ENCODE results near the gene TMEM39B.
A peak's percentile ranks its signal among the peaks of the same experiment; 100 is the strongest.

TMEM39B gene

GRCh38 chr1:32066489-32066873 lies 6.3 kb upstream of the TMEM39B start:
- peaks cover 12% of the 10 kb centered on the region for H3K4me1 ChIP-seq (ENCODE audit: insufficient read depth, insufficient read length)
- peaks cover 22% of the 10 kb centered on the region for H3K36me3 ChIP-seq (ENCODE audit: insufficient read depth, insufficient read length, low read length)
- DNase-seq (ENCODE audit: low read depth, low spot score), result no peak
- TF ChIP-seq YY1 (IDR thresholded peaks at IDR 0.05; ENCODE audit: insufficient read depth, insufficient read length), result no peak
- no peak for TF ChIP-seq SUZ12 (IDR thresholded peaks at IDR 0.05; ENCODE audit: extremely low read depth, insufficient read depth, insufficient read length)
- TF ChIP-seq ZNF274 (IDR thresholded peaks at IDR 0.05; ENCODE audit: low read depth, low read length), result no peak
- no peak overlapping the region for H3K4me3 ChIP-seq (ENCODE audit: insufficient read length, low read depth)
- no peak overlapping the region for H3K9ac ChIP-seq (ENCODE audit: insufficient read length, low read depth)
- no peaks in the 10 kb centered on the region for H3K27me3 ChIP-seq (ENCODE audit: insufficient read depth, insufficient read length)
- H3K9me3 ChIP-seq (ENCODE audit: insufficient read depth, low read length), result no peaks in the 10 kb centered on the region

- TF ChIP-seq YY1 (IDR thresholded peaks at IDR 0.05; ENCODE audit: insufficient read depth, insufficient read length) (no peak), SUZ12 (IDR thresholded peaks at IDR 0.05; ENCODE audit: extremely low read depth, insufficient read depth, insufficient read length) (no peak), ZNF274 (IDR thresholded peaks at IDR 0.05; ENCODE audit: low read depth, low read length) (no peak)
- H3K36me3 ChIP-seq (ENCODE audit: insufficient read depth, insufficient read length, low read length), result peaks cover 8% of the 10 kb centered on the region
- H3K9me3 ChIP-seq (ENCODE audit: insufficient read depth, low read length), result no peaks in the 10 kb centered on the region
- H3K4me1 ChIP-seq (ENCODE audit: insufficient read depth, insufficient read length), result peaks cover 3% of the 10 kb centered on the region
- H3K4me3 ChIP-seq (ENCODE audit: insufficient read length, low read depth), result no peak overlapping the region
- DNase-seq (ENCODE audit: low read depth, low spot score), result no peak
- H3K27me3 ChIP-seq (ENCODE audit: insufficient read depth, insufficient read length), result no peaks in the 10 kb centered on the region
- H3K9ac ChIP-seq (ENCODE audit: insufficient read length, low read depth), result no peak overlapping the region
These were observed 3.7 kb upstream of the TMEM39B start for GRCh38 chr1:32068957-32069588.

- Histone ChIP-seq H3K36me3 (ENCODE audit: insufficient read depth, insufficient read length, low read length) (peaks cover 33% of the 10 kb centered on the region), H3K4me3 (ENCODE audit: insufficient read length, low read depth) (peak overlapping the region; percentile 95), H3K9ac (ENCODE audit: insufficient read length, low read depth) (peak overlapping the region; percentile 99), H3K4me1 (ENCODE audit: insufficient read depth, insufficient read length) (peaks cover 7% of the 10 kb centered on the region), H3K27me3 (ENCODE audit: insufficient read depth, insufficient read length) (no peaks in the 10 kb centered on the region), H3K9me3 (ENCODE audit: insufficient read depth, low read length) (no peaks in the 10 kb centered on the region)
- no peak for DNase-seq (ENCODE audit: low read depth, low spot score)
- TF ChIP-seq ZNF274 (IDR thresholded peaks at IDR 0.05; ENCODE audit: low read depth, low read length) (no peak), SUZ12 (IDR thresholded peaks at IDR 0.05; ENCODE audit: extremely low read depth, insufficient read depth, insufficient read length) (no peak), YY1 (IDR thresholded peaks at IDR 0.05; ENCODE audit: insufficient read depth, insufficient read length) (no peak)
These were observed 749 bp upstream of the TMEM39B start for GRCh38 chr1:32071758-32072621.

- peak overlapping the region; percentile 95 for H3K4me3 ChIP-seq (ENCODE audit: insufficient read length, low read depth)
- peaks cover 14% of the 10 kb centered on the region for H3K4me1 ChIP-seq (ENCODE audit: insufficient read depth, insufficient read length)
- no peaks in the 10 kb centered on the region for H3K27me3 ChIP-seq (ENCODE audit: insufficient read depth, insufficient read length)
- TF ChIP-seq SUZ12 (IDR thresholded peaks at IDR 0.05; ENCODE audit: extremely low read depth, insufficient read depth, insufficient read length), result no peak
- TF ChIP-seq ZNF274 (IDR thresholded peaks at IDR 0.05; ENCODE audit: low read depth, low read length), result no peak
- TF ChIP-seq YY1 (IDR thresholded peaks at IDR 0.05; ENCODE audit: insufficient read depth, insufficient read length), result no peak
- H3K36me3 ChIP-seq (ENCODE audit: insufficient read depth, insufficient read length, low read length), result peaks cover 48% of the 10 kb centered on the region
- peak; percentile 97 for DNase-seq (ENCODE audit: low read depth, low spot score)
- H3K9me3 ChIP-seq (ENCODE audit: insufficient read depth, low read length), result no peaks in the 10 kb centered on the region
- peak overlapping the region; percentile 83 for H3K9ac ChIP-seq (ENCODE audit: insufficient read length, low read depth)
These were observed 825 bp downstream of the TMEM39B start for GRCh38 chr1:32073299-32074229.

GRCh38 chr1:32074841-32075240 lies 2.1 kb downstream of the TMEM39B start:
- H3K9ac ChIP-seq (ENCODE audit: insufficient read length, low read depth), result peak overlapping the region; percentile 4
- no peak overlapping the region for H3K4me3 ChIP-seq (ENCODE audit: insufficient read length, low read depth)
- DNase-seq (ENCODE audit: low read depth, low spot score), result no peak
- peaks cover 14% of the 10 kb centered on the region for H3K4me1 ChIP-seq (ENCODE audit: insufficient read depth, insufficient read length)
- peaks cover 59% of the 10 kb centered on the region for H3K36me3 ChIP-seq (ENCODE audit: insufficient read depth, insufficient read length, low read length)
- no peaks in the 10 kb centered on the region for H3K27me3 ChIP-seq (ENCODE audit: insufficient read depth, insufficient read length)
- H3K9me3 ChIP-seq (ENCODE audit: insufficient read depth, low read length), result no peaks in the 10 kb centered on the region
- TF ChIP-seq YY1 (IDR thresholded peaks at IDR 0.05; ENCODE audit: insufficient read depth, insufficient read length), result no peak
- TF ChIP-seq ZNF274 (IDR thresholded peaks at IDR 0.05; ENCODE audit: low read depth, low read length), result no peak
- TF ChIP-seq SUZ12 (IDR thresholded peaks at IDR 0.05; ENCODE audit: extremely low read depth, insufficient read depth, insufficient read length), result no peak

- H3K4me3 ChIP-seq (ENCODE audit: insufficient read length, low read depth), result no peak overlapping the region
- no peak for DNase-seq (ENCODE audit: low read depth, low spot score)
- peaks cover 80% of the 10 kb centered on the region for H3K36me3 ChIP-seq (ENCODE audit: insufficient read depth, insufficient read length, low read length)
- no peaks in the 10 kb centered on the region for H3K27me3 ChIP-seq (ENCODE audit: insufficient read depth, insufficient read length)
- TF ChIP-seq SUZ12 (IDR thresholded peaks at IDR 0.05; ENCODE audit: extremely low read depth, insufficient read depth, insufficient read length), result no peak
- TF ChIP-seq YY1 (IDR thresholded peaks at IDR 0.05; ENCODE audit: insufficient read depth, insufficient read length), result no peak
- TF ChIP-seq ZNF274 (IDR thresholded peaks at IDR 0.05; ENCODE audit: low read depth, low read length), result no peak
- H3K4me1 ChIP-seq (ENCODE audit: insufficient read depth, insufficient read length), result peaks cover 14% of the 10 kb centered on the region
- no peaks in the 10 kb centered on the region for H3K9me3 ChIP-seq (ENCODE audit: insufficient read depth, low read length)
- no peak overlapping the region for H3K9ac ChIP-seq (ENCODE audit: insufficient read length, low read depth)
These were observed 4.7 kb downstream of the TMEM39B start for GRCh38 chr1:32077451-32077850.

All from NT2/D1 (cell line).